ENCODE results near the gene DENND10.
"Not testable (repeated sequence)": the region's sequence is repeated elsewhere in the genome, so short reads cannot be mapped to it uniquely, and the experiment has no call there.

The DENND10 gene

DNA sequence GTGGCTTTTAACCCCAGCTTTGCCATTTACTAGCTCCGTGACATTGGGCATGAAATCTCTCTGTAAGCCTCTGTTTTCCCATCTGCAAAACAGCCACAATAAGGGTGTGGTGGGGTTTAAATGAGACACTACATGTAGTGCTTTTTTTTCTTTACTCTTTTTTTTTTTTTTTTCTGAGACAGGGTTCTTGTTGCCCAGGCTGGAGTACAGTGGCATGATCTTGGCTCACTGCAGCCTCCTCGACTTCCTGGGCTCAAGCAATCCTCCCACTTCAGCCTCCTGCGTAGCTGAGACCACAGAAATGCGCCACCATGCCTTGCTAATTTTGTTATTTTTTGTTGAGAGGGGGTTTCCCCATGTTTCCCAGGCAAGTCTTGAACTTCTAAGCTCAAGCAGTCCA is 8.3 kb upstream of the DENND10 start:
- DNase-seq = no peak

DNA sequence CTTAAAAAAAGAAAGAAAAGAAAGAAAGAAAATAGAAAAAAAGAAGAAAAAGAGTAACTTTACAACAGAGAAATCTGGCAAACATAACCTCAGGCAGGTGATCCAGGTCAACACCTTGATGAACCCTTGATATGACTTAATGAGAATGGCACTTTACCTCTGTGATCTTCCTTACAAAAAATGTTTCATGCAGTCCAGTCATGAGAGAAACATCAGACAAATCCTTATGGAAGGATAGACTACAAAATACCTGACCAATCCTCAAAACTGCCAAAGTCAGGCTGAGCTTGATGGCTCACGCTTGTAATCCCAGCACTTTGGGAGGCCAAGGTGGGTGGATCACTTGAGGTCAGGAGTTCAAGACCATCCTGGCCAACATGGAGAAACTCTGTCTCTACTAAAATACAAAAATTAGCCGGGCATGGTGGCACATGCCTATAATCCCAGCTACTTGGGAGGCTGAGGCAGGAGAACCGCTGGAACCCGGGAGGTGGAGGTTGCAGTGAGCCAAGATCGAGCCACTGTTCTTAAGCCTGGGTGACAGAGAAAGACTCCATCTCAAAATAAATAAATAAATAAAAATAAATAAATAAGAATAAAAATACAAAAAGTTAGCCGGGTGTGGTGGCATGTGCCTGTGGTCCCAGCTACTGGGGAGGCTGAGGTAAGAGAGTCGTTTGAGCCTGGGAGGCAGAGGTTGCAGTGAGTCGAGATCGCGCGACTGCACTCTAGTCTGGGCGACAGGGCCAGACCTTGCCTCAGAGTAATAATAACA is 7.1 kb upstream of the DENND10 start:
- not testable (repeated sequence) for DNase-seq

DNA sequence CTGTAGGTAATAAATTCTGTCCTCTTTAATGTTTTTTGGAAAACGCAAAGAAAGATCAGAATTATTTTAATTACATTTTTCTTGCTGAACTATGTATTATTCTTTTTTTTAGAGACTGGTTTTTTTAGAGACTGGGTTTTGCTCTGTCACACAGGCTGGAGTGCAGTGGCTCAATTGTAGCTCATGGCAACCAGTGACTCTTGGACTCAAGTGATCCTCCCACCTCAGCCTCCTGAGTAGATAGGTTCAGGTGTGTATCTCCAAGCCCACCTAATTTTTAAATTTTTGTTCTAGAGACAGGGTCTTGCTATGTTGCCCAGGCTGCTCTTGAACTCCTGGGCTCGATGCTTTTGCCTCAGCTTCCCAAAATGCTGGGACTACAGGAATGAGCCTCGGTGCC is 5.3 kb upstream of the DENND10 start:
- no peak for DNase-seq

DNA sequence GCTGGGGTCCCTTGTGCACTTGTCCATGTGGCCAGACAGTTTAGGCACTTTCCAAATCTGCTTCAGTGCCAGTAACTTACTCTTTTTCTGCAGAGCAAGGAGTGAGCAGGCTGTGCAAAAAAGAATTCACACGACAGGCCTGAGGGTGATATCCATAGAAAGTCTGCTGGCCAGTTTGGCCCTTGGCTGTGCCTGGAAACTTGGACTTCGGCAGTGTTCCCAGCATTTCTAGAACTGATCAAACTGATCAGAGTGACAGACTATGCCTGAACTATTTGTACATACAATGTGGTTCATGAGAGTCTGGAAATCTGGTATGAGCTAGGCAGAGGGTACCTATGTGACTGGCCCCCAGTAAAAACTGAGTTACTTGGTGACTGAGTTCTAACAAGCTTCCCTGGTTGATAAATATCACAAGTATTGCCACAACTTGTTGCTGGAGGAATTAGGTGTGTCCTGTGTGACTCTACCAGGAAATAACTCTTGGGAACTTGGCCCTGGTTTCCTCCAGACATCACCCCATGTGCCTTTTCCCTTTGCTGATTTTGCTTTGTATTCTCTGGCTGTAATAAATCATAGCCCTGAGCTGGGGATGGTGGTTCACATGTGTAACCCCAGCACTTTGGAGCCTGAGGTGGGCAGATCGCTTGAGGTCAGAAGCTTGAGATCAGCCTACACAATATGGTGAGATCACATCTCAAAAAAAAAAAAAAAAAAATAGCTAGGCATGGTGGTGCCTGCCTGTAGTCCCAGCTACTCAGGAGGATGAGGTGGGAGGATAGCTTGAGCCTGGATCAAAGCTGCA is 3.3 kb upstream of the DENND10 start:
- DNase-seq = no peak

DNA sequence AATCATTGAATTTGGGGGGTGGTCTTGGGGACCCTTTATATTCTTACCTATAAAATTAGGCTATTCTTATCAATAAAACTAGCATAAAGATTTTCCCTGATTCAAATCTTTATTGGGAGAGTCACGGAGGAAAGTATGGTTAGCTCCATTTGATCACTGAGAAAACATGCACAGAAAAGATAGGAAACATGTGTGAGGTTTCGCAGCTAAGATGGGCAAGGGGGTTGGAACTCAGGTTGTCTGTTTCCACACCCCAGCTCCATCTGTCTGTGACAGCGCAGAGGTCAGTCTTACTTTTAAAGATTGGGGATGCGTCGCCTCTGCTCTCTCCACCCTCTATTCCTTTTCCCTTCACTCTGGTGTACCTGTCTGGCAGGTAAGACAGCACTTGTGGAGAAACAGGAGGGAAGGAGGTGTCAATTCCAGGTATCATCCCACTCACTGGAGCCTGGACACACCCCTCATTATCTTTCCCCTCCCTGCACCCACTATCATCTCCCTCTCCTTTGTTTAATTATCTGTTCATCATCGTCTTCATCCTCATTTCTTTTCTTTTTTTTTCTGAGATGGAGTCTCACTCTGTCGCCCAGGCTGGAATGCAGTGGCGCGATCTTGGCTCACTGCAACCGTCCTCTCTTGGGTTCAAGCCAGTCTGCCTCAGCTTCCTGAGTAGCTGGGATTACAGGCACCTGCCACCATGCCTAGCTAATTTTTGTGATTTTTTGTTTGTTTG is 2.4 kb upstream of the DENND10 start:
- DNase-seq = no peak

DNA sequence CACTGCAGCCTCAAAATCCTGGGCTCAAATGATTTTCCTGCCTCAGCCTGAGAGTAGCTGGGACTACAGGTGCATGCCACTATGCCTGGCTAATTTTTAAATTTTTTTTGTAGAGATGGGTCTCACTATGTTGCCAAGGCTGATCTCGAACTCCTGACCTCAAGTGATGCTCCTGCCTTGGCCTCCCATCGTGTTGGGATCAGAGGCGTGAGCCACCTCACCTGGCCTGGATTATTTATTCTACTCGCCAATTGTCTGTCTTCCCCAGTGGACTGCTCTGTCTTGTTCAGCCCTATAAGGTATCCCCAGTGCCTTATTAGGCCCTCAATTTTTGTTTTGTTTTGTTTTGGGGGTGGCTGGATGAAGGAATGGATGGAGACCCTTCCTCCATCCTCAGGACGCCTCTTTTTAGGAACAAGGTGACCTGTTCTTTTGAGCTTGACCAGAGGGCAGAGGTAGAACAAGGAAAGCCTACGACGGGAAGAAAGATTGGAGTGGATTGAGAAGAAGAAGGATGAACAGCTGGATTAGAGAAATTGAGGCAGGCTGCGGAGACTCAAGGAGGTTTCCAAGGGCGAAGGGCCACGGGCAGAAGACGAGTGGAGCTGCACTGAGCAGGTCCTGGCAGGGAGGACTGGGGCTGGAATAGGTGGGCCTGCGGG is 541 bp upstream of the DENND10 start:
- DNase-seq = no peak

DNA sequence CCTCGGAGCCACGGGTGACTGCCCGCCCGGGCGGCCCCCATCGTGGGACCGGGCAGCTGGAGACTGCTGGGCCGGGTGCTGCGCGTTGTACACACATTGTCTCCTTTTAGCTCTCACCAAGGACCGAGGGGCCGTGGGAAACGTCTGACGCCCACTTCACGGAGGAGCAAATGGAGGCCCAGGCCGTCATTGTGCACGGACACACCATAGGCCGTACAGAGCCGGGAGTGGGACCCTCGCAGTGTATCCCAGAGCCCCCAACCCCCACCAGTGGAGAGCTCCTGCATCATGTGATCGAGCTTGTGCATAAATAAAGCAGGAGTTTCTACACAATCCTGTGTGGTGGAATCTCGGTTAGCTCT is 722 bp downstream of the DENND10 start:
- DNase-seq = peak; percentile 66

DNA sequence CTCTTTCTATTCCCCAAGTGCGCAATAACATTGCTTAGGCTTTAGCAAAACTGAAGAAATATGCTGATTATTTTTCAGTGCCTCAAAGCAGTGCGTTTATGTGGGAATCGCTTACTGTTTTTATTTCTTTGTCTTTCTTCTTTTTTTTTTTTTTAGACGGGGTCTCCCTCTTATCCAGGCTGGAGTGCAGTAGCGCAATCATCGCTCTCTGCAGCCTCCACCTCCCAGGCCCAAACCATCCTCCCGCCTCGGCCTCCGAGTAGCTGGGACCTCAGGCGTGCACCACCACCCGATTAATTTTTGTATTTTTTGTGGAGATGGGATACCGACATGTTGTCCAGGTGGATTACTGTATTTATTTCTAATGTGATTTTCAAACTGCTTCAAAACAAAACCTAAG is 1.2 kb downstream of the DENND10 start:
- DNase-seq = no peak

DNA sequence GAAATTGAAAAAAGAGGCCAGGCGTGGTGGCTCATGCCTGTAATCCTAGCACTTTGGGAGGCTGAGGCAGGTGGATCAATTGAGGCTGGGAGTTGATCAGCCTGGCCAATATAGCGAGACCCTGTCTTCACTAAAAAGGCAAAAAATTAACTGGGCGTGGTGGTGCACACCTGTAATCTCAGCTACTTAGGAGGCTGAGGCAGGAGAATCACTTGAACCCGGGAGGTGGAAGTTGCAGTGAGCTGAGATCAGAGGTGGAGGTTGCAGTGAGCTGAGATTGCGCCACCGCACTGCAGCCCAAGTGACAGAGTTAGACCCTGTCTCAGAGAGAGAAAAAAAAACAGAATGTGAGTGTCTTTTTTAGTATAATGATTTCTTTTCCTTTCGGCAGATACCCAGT is 2.0 kb downstream of the DENND10 start:
- not testable (repeated sequence) for DNase-seq

DNA sequence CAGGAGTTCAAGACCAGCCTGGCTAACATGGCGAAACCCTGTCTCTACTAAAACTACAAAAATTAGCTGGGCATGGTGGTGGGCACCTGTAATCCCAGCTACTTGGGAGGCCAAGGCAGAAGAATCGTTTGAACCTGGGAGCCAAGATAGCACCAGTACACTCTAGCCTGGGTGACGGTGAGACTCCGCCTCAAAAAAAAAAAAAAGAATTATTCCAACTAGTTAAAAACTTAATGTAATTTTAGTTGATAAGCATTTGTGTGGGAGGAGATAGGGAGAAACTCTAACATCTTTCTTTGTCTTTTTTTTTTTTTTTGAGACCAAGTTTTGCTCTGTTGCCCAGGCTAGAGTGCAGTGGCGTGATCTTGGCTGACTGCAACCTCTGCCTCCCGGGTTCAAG is 3.2 kb downstream of the DENND10 start:
- DNase-seq = not testable (repeated sequence)

DNA sequence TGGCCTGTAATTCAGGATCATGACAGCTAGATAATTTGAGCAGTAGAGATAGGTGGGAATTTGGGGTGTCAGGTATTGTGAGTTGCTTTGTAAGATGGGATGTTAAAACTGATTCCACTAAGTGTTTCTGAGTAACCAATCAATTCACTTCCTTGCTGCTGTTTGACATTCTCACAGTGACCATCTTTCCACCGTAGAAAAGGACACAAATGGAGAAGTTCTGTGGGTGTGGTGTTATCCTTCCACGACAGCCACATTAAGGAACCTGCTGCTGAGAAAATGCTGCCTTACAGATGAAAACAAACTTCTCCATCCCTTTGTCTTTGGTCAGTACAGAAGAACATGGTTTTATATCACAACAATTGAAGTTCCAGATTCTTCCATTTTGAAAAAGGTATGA is 3.9 kb downstream of the DENND10 start:
- DNase-seq = not testable (repeated sequence)

DNA sequence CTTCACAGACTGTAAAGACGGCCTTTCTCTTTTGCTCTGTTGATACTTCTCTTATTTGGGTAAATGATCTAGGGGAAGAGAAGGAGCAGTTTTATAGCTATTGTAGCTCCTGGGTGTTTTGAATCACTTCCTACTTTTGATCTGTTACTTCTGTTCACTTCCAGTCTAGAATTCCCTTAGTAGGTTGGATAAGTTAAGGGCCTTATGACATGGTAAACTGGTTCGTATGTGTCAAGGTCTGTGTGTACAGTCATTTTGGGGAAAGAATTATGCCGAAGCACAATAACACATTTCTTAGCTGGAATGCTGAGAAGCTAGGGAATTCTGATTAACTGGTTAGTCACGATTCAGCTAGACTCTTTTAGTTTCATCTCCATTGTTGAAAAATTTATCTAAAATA is 8.1 kb downstream of the DENND10 start:
- no peak for DNase-seq

DNA sequence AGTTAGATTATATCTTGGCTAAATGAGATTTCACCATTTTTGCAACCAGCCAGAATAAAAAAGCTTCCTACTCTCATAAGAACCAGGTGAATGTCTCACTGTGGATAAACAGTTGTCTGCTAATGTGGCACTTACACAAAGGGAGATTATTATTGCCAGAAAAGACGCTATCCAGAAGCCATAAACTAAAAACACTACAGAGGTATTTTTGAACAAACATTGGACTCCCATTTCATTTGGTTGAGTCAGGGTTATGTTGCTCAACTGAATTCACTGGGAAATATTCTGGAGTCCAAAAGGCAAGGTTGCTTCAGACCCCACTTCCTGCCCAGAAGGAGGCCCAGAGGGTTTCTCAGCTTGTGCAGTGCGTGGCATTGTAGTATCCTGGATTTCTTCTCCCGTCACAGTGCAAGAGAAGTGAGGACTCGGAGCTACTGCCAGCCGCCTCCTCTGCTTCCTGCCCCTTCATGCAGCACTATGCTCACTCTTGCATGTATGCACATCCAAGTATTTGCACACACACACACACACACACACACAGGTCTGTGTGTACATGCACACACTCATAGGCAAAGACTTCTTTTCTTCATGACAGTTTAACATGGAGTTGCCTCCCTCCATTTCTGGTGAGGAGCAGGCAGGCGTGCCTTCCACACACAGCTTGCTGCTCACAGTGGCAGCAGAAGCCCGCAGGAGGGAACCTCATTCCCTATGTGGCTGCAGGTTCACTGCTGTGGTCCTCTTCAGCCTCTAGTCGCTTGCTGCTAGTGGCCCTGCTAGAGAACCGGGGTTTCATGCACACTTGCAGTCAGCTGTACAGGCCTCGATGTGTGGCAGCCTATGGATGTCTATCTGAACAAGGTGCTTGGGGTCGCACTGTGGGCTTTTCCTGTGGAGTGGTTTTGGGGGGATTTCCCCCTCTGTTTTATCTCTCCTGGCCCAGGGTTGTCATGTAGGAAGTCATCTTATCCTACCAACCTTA is 10.1 kb downstream of the DENND10 start:
- DNase-seq = no peak

DNA sequence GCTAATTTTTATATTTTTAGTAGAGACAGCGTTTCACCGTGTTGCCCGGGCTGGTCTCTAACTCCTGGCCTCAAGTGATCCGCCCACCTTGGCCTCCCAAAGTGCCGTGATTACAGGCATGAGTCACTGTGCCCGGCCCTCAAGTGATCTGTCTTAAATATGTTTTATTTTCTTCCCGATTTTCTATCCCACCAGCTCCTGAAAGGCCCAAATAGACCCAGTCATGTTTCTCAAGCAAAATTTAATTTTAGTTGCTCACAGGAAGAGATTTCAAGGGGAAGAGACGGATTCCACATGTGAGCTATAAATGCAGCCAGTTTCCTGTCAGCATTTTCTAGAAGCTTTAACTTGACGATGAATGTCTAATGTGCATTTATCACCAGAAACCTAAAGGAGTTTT is 12.0 kb downstream of the DENND10 start:
- DNase-seq = no peak

DNA sequence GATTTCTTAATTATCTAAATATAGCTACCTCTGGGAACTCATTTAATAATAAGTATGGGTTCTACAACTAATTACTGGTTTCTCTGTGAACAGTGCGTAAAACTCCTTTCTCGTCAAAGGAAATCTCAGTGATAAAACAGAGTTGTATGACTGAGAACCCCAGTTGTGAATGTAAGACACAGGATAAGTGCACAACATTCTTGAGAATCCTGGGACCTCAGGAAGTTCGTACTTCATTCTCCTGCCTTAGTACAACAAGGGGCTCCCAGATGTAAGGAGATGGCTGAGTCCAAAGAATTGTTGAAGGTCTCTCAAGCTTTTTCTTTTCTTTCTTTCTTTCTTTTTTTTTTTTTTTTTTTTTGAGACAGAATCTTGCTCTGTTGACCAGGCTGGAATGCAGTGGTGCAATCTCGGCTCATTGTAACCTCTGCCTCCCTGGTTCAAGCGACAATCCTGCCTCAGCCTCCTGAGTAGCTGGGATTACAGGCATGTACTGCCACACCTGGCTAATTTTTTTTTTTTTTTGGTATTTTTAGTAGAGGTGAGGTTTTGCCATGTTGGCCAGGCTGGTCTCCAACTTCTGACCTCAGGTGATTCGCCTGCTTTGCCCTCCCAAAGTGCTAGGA is 12.5 kb downstream of the DENND10 start:
- DNase-seq = no peak

DNA sequence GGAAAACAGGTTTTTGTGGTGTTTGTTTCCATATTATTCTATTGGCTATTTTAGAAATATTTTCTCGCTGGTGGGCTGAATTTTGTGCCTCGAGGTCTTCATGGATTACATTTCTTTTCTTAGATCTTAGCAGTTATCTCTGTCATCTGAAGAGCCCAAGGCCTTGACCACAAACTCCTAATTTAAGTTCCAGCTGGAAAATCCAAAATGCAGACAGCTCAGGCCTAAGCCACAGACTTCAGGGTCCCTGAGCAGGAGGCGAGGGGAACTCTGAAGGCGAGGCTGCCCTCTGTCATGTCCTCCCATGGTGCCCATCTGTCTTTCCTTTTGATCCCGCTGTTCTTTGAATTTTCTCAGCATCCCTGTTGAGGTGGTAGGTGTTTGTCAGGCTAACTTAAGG is 14.3 kb downstream of the DENND10 start:
- DNase-seq = no peak

DNA sequence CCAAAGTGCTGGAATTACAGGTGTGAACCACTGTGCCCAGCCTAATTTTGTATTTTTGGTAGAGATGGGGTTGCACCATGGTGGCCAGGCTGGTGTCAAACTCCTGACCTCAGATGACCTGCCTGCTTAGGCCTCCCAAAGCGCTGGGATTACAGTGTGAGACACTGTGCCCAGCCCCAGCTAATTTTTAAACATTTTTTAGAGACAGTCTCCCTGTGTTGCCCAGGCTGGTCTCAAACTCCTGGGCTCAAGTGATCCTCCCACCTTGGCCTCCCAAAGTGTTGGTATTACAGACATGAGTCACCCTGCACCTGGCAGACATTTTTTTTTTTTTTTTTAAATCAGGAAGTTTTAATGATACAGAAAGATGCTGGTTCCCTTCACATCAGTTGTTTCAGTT is 15.5 kb downstream of the DENND10 start:
- DNase-seq = no peak

DNA sequence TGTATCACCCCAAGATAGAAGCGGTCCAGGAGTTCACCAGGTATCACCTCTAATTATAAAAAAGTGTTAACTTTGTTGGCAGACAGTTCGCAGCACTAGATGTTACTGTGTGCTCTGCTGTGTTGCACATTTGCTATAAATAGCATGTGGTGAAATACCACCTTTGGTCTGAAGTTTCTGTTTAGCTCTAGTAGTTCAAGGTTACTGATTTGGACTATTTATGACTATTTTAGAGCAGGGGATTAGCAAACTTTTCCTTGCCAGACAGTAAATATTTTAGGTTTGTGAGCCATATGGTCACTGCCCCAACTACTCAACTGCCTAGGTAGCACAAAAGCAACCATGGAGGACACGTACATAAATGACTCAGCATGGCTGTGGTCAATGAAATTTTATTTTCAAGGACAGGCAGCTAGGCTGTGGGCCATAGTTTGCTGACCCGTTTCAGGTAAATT is 16.5 kb downstream of the DENND10 start:
- DNase-seq = no peak

DNA sequence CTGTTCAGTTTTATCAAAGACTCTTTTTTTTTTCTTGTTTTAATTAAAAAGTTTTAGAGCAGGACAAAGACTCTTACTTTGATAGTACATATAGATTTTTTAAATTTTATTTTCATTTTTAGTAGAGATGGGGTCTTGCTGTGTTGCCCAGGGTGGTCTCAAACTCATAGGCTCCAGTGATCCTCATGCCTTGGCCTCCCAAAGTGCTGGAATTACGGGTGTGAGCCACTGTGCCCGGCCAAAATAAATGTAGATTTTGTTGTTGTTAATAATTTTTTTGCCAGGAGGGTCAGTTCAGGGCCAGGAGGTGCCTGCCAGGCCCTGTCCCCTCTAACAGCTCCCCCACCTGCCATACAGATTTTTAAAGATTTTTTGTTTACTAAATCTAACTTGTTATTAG is 17.0 kb downstream of the DENND10 start:
- DNase-seq = no peak

DNA sequence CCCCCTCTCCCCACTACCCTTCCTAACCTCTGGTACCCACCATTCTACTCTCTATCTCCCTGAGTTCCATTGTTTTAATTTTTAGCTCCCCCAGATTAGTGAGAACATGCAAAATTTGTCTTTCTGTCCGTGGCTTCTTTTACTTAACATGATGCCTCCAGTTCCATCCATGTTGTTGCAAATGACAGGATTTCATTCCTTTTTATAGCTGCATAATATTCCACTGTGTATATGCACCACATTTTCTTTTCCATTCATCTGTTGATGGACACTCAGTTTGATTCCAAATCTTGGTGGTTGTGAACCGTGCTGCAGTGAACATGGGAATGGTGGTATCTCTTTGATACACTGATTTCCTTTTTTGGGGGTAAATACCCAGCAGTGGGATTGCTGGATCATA is 22.0 kb downstream of the DENND10 start:
- DNase-seq = no peak

DNA sequence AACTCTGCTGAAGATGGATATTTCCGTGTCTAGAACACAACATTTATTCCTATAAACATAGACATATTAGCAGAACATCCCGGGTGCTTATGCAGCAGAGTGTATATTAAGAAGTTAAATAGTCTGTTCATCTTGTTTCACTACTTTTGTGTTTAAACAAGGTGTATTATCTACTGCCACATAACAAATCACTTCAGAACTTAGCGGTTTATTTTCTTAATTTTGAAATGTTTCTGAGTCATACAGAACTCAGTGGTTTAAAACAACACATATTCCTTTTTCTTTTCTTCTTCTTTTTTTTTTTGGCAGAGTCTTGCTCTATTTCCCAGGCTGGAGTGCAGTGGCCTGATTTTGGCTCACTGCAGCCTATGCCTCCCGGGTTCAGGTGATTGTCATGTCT is 25.8 kb downstream of the DENND10 start:
- DNase-seq = no peak
